ENCODE results near the gene KIAA1217.

KIAA1217 gene

GRCh38 chr10:24172909-24173308 is 36.0 kb upstream of the KIAA1217 start:
- DNase-seq (ENCODE audit: low read depth): no peak
- TF ChIP-seq CTCF (IDR thresholded peaks at IDR 0.05; ENCODE audit: control insufficient read depth, insufficient read depth, low read depth, low read length, missing control alignments): no peak
- H3K4me3 ChIP-seq (ENCODE audit: control insufficient read depth, low read depth, low read length): no peak overlapping the region

GRCh38 chr10:24174014-24174413 is 34.9 kb upstream of the KIAA1217 start:
- no peak for TF ChIP-seq CTCF (IDR thresholded peaks at IDR 0.05; ENCODE audit: control insufficient read depth, insufficient read depth, low read depth, low read length, missing control alignments)
- no peak for DNase-seq (ENCODE audit: low read depth)
- H3K4me3 ChIP-seq (ENCODE audit: control insufficient read depth, low read depth, low read length): no peak overlapping the region

DNA sequence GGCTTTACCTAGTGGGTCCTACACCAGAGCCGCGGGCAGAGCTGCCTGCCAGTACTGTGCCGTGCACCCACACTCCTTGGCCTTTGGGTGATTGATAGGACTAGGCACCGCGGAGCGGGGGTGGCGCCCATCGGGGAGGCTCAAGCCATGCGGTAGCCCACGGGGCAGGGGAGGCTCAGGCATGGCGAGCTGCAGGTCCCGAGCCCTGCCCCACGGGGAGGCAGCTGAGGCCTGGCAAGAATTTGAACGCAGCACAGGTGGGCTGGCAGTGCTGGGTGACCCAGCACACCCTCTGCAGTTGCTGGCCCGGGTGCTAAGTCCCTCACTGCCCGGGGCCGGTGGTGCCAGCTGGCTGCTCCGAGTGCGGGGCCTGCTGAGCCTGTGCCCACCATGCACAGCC is 32.3 kb upstream of the KIAA1217 start:
- no peak for TF ChIP-seq CTCF (IDR thresholded peaks at IDR 0.05; ENCODE audit: control insufficient read depth, insufficient read depth, low read depth, low read length, missing control alignments)
- H3K4me3 ChIP-seq (ENCODE audit: control insufficient read depth, low read depth, low read length): no peak overlapping the region
- no peak for DNase-seq (ENCODE audit: low read depth)

- TF ChIP-seq CTCF (IDR thresholded peaks at IDR 0.05; ENCODE audit: control insufficient read depth, insufficient read depth, low read depth, low read length, missing control alignments): no peak
Observed at GRCh38 chr10:24177636-24178035, 31.3 kb upstream of the KIAA1217 start.

GRCh38 chr10:24180891-24181290 is 28.0 kb upstream of the KIAA1217 start:
- H3K4me3 ChIP-seq (ENCODE audit: control insufficient read depth, low read depth, low read length): no peak overlapping the region
- no peak for TF ChIP-seq CTCF (IDR thresholded peaks at IDR 0.05; ENCODE audit: control insufficient read depth, insufficient read depth, low read depth, low read length, missing control alignments)

More at GRCh38 chr10:24177636-24178035, 31.3 kb upstream of the KIAA1217 start:
- no peak overlapping the region for H3K4me3 ChIP-seq (ENCODE audit: control insufficient read depth, low read depth, low read length)
- DNase-seq (ENCODE audit: low read depth): no peak

DNA sequence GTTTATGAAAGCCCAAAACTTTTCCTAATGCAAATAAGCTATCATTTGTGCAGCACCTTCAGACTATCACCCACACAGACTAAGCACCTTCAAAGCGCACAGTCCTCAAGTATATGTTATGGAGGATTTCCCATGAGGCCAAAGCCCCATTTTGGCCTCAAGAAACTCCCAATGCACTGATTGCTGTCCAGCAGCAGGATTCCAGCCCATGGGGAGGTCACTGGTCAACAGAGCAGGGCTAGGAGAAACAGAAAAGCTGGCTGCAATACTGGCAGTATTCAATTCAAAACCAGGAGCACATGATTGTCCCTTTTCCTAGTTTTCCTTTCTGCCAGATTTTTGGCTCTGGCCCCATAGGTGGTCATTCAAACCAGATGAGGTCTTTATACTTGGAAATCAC is 24.5 kb upstream of the KIAA1217 start:
- no peak overlapping the region for H3K4me3 ChIP-seq (ENCODE audit: control insufficient read depth, low read depth, low read length)
- TF ChIP-seq CTCF (IDR thresholded peaks at IDR 0.05; ENCODE audit: control insufficient read depth, insufficient read depth, low read depth, low read length, missing control alignments): no peak
- DNase-seq (ENCODE audit: low read depth): no peak

More at GRCh38 chr10:24180891-24181290, 28.0 kb upstream of the KIAA1217 start:
- DNase-seq (ENCODE audit: low read depth): no peak

GRCh38 chr10:24193330-24193729 is 15.6 kb upstream of the KIAA1217 start:
- DNase-seq (ENCODE audit: low read depth): no peak
- TF ChIP-seq CTCF (IDR thresholded peaks at IDR 0.05; ENCODE audit: control insufficient read depth, insufficient read depth, low read depth, low read length, missing control alignments): no peak
- no peak overlapping the region for H3K4me3 ChIP-seq (ENCODE audit: control insufficient read depth, low read depth, low read length)
